ENCODE data around the gene ANKRD31.
"Not testable (repeated sequence)": the region's sequence is repeated elsewhere in the genome, so short reads cannot be mapped to it uniquely, and the experiment has no call there.

Gene ANKRD31

DNA sequence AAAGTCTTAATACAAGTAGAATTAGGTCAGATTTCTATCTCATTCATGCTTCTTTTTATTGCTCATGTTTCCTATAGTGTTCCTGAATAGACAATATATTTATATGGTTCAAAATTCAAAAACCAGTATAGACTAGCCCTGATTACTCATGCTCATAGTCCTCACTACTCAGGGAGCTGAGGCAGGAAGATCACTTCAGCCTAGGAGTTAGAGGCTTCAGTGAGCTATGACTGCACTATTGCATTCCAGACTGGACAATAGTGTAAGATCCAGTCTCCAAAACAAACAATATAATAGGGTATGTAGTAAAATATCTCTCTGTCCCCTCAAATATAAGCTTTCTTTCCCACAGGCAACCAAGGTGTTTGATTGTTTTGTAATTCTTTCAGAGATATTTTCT lies 2.4 kb downstream of the ANKRD31 start:
- no peak for DNase-seq (ENCODE audit: low read depth)

DNA sequence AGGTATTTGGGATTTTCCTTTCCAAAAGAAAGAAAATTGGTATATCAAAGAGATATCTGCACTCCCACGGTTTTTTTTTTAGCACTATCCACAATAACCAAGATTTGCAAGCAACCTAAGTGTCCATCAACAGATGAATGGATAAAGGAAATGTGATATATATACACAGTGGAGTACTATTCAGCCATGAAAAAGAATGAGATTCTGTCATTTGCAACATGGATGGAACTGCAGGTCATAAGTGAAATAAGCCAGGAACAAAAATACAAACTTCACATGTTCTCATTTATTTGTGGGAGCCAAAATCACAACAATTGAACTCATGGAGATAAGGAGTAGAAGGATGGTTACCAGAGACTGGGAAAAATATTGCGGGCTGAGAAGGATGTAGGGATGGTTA lies 9.8 kb downstream of the ANKRD31 start:
- no peak for DNase-seq (ENCODE audit: low read depth)

DNA sequence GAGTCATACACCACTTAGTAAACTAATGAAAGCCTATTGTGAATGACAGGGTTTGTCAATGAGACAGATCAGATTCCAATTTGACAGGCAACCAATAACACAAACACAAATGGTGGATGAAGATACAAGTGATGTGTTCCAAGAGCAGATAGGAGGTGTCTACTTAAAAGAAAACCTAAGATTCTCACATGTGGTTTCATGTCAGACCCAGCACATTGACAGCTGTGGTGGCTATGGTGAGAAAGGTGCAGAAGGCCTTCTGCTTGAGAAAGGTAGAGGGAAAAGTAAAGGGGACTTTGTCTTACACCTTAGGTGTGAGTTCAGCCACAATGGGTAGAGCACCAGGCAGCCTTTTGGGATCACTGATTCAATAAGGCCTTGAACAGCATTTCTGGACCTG lies 11.2 kb downstream of the ANKRD31 start:
- DNase-seq (ENCODE audit: low read depth), result no peak

DNA sequence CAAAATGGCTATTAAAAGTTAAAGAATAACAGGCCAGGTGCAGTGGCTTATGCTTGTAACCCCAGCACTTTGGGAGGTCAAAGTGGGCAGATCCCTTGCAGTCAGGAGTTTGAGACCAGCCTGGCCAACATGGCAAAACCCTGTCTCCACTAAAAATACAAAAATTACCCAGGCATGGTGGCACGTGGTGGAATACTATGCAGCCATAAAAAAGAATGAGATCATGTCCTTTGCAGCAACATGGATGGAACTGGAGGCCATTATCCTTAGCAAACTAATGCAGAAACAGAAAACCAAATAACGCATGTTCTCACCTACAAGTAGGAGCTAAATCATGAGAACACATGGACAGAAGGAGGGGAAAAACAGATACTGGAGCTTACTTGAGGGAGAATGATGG lies 15.9 kb downstream of the ANKRD31 start:
- DNase-seq (ENCODE audit: low read depth), result not testable (repeated sequence)

DNA sequence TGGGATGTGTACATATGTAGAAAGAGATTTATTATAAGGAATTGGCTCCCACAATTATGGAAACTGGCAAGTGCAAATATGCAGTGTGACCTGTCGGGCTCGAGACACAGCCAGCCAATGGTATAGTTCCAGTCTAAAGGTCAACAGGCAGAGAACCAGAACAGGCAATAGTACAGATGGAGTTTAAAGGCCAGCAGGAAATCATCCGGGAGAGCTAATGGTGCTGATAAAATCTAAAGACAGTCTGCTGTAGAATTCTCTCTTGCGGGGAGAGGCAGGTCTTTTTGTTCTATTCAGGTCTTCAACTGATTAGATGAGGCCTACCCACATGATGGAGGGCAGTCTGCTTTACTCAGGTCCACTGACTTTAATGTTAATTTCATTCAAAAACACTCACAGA lies 21.8 kb downstream of the ANKRD31 start:
- DNase-seq (ENCODE audit: low read depth), result no peak

DNA sequence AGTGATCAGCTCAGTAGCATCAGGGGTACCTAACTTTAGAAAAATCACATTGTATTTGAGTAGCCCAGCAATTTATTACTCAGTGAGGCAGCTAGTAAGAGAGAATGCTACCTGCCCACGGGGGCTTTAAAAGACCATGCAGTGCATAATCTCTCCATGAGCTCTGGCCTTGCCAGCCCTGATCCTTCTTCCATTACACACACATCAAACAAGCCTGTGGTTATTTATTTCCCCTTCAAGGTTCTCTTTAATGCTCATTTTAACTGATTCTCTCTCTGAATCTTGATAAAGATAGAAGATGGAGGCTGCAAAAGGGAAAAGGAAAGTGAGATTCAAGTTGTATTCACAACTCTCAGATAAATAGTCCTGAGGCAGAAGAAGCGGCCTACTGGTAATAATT lies 22.3 kb downstream of the ANKRD31 start:
- DNase-seq (ENCODE audit: low read depth), result no peak

DNA sequence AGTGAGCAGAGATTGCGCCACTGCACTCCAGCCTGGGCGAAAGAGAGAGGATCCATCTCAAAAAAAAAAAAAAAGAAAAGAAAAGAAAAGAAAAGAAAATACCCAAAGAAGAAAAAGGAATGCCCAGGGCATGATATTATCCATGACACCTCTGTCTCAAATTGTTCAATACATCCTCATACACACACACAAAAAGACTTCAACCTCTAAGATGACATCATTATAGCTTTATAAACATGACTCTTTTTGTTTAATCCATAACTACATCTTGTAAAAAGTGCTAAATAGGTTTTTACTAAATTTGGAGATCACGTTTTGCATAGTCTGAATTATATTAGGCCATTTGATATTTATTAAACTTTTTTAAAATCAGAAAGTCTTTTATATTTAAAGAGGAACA lies 33.1 kb downstream of the ANKRD31 start:
- DNase-seq (ENCODE audit: low read depth), result no peak

DNA sequence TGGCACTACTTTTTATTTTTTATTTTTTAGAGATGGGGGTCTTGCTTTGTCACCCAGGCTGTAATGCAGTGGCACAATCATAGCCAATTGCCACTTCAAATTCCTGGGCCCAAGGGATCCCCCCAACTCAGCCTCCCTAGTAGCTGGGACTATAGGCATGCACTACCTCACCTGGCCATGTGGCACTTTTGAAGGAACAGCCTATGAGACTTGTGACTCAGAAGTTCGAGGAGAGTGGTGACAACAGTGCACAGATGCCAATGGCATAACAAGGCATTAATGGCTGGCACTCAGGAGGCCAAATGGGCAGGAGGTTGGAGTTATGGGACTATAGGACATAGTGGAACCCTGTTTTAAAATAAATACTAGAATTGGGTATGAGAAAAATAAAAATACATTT lies 33.7 kb downstream of the ANKRD31 start:
- no peak for DNase-seq (ENCODE audit: low read depth)

DNA sequence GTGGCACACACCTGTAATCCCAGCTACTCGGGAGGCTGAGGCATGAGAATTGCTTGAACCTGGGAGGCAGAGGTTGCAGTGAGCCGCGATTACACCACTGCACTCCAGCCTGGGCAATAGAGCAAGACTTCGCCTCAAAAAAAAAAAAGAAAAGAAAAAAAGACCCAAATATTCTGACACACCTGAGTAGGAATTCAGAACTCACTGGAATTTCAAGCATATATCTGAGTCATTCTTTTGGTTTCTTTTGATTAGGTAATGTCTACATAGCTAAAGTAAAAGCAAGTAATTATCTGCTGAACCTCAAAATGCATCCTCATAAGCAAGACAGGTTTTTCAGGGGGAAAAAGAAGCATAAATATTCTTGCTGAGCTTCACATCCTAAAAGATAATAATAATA lies 35.9 kb downstream of the ANKRD31 start:
- no peak for DNase-seq (ENCODE audit: low read depth)

DNA sequence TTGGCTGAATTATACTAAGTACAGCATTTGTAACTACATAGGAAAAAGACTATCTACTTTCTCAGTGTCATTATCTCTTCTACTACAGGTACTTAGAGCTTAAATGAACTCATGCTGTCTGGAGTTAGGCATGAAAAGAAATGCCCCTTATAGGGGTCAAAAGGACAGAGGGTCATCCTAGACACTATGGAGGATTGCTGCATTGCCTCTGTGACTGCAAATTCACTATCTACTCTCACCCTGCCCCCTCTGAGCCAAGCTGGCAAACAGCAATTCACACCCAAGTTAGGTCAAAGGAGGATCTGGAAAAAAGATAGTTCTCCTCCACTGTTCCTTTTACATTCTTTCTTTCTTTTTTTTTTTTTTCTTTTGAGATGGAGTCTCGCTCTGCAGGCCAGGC lies 36.7 kb downstream of the ANKRD31 start:
- no peak for DNase-seq (ENCODE audit: low read depth)

DNA sequence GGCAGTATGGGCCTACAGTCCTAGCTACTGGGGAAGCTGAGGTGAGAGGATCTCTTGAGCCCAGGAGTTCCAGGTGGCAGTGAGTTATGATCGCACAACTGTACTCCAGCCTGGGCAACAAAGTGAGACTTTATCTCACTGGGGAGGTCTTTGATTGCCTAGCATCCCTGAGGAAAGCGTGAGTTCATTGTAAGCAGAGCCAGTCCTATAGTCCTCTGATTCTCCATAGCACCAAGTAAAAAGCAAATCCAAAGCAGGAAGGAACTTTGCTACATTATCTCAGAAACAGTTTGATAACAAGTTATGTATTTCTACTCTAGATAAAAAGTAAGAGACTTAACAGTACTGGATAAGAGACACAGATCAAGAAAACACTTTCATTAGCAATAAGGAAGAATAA lies 37.6 kb downstream of the ANKRD31 start:
- DNase-seq (ENCODE audit: low read depth), result no peak

DNA sequence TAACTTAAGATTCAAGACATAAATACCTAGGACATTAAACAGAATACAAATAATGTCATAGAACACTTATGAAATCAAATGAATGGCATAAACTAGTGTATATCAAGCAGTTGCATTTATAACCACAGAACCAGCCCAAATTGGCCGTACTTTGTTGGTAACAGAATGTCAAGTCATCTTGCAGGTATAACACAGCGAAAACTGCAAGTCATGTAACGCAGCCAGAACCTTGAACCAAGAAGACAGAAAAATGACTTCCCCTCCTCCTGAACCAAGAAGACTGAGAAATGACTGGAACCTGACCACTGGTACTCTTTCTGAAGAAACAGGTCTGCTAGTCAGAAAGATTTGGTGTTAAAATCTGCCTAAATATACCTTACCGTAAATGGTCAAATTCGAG lies 38.9 kb downstream of the ANKRD31 start:
- no peak for DNase-seq (ENCODE audit: low read depth)

DNA sequence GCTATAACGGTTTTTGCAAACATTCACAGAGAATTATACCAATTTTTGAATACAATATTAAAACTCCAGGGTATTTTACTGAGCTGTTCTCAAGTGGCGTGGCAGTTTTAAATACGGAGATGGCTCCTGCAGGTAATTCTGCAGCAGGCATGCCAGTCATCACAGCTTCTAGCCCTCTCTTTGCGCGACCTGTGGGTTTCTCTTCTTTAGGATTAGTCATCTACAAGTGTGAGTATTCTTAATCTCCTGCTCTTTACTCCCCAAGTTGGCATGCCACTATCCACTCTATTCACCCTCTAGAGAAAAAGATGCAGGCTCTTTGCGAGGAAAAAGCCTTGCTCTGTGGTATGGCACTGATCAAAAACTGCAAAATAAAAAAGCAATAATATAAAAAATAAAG lies 43.9 kb downstream of the ANKRD31 start:
- no peak for DNase-seq (ENCODE audit: low read depth)

DNA sequence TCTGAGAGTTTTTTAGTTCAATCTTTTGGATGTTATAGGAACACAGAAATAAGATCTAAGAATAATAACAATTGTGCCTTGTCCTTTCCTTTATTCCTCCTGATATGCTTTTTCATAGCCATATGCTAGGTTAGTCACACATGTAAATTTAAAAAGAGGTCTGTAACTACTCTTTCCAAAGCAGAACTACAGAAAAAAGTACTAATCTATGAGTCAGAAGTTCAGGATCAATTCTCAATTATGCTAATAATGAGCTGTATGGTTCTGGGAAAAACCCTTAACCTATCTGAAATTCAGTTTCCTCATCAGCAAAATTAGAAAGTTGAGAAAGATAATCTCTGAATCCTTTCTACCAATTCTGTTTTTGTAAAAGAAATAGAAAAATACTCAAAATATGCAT lies 44.4 kb downstream of the ANKRD31 start:
- DNase-seq (ENCODE audit: low read depth), result no peak

DNA sequence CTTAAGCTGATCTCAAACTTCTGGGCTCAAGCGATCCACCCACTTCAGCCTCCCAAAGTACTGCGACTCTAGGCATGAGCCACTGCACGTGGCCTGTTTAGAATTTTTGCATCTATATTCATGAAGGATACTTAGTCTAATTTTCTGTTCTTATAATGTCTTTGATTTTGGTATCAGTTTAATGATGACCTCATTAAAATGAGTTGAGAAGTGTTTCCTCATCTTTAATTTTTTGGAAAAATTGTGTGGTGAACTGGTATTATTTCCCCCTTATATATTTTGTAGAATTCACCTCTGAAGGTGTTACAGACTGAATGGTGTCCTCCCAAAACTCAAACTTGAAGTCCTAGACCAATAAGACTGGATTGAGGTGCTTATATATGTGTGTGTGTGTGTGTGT lies 46.5 kb downstream of the ANKRD31 start:
- no peak for DNase-seq (ENCODE audit: low read depth)

DNA sequence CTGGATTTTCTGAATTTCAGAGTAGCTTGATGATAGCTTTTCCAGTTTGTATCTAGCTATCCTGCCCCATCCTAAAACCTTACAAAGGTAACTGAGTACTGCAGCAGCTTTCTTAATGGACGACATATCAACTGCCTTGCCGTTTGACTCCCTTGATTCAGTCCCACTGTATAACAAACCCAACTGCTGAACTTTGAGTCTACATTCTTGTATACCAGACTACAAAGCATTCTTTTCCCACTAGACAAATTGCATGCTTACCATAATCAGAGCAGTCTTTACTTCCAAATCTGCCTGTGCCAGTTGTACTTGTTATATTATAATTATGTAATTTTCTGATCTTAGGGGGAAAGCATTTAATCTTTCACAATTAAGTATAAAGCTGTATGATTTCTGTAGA lies 47.3 kb downstream of the ANKRD31 start:
- DNase-seq (ENCODE audit: low read depth), result no peak

DNA sequence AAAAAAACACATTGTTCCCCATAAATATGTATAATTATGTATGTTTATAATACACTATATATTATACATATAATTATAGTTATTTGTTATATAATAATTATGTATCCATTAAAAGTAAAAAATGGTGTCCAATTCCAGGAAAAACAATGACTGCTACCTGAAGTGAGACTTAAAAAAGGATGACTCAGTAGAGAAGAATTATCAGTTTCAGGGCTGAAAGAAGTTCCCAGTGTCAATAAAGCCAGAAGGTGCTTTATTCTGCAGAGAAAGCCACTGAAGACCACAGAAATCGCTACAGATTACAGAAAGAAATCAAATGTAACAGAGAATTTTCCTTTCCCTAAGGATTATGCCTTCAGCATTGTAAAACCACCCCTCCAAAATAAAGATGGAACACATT lies 50.9 kb downstream of the ANKRD31 start:
- no peak for DNase-seq (ENCODE audit: low read depth)

DNA sequence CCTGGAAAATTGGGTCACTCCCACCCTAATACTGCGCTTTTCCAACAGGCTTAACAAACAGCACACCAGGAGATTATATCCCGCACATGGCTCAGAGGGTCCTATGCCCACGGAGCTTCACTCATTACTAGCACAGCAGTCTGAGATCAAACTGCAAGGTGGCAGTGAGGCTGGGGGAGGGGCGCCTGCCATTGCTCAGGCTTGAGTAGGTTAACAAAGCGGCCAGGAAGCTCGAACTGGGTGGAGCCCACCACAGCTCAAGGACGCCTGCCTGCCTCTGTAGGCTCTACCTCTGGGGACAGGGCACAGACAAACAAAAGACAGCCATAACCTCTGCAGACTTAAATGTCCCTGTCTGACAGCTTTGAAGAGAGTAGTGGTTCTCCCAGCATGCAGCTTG lies 60.7 kb downstream of the ANKRD31 start:
- DNase-seq (ENCODE audit: low read depth), result not testable (repeated sequence)

DNA sequence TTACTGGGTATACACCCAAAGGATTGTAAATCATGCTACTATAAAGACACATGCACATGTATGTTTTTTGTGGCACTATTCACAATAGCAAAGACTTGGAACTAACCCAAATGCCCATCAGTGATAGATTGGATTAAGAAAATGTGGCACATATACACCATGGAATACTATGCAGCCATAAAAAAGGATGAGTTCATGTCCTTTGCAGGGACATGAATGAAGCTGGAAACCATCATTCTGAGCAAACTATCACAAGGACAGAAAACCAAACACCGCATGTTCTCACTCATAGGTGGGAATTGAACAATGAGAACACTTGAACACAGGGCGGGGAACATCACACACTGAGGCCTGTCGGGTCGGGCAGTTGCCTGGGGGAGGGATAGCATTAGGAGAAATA lies 61.8 kb downstream of the ANKRD31 start:
- DNase-seq (ENCODE audit: low read depth), result not testable (repeated sequence)

DNA sequence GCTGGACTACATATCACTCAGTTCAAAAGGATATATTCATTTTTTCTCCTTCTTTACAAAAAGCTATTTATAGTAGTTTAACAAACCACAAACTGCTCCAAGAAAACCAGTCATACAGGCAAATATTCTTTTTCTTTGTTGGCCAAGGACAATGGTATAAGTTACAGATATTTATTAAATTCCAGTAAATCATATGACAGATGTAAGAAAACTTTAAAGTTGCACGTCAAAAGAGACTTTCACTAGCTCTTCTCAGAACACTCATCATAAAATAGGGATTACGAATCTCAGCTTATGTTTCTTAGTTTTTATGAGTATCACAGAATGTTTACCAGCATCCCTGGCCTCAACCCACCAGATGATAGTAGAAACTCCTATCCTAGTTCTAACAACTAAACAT lies 67.2 kb downstream of the ANKRD31 start:
- DNase-seq (ENCODE audit: low read depth), result no peak

DNA sequence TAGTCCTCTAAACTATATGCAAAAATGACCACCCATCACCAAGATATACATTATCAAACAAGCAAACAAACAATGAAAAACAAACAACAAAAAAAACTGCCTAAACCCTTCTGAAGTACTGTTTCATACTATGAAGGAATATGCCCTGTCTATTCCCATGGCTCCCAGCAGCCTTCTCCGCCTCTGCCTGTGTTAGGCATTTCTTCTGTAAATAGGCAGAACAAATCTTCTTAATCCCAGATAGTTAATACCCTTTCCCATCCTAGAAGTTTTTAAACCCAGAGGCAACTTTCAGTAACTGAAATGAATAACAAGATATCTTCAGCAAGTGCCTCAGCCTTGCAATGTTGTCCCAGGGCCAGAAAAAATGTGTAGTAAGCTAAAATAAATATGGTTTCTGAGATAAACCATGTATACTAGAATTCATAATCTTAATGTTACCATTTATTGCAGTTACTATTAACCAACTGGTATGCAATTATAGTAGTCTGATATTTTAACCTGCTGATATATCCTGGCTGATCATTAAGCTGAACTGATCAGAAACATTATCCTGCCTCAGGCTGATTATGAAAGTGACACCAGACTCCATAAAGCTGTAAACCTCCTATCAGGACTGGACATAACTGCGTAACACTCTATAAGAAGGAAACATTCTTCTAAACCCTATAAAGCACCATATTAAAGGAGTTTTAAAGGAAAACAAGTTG lies 68.5 kb downstream of the ANKRD31 start:
- DNase-seq (ENCODE audit: low read depth), result no peak

DNA sequence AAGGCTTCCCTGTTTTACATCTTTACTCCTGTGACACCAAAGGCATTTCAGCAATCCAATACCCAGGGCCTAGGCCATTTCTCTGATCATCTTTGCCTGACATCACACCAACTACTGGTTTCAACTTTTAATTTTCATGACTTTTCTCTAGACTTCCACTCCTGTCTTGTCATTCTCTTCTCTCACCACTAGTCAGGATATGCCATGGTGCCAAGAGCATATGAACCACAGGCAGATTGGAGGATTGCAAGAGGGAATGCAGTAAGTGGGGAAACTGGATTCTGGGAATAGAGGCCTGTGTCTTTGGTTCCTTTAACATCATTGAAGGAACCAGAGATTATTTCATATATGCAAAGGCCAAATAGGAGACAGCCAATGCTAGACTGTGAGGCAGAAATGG lies 69.3 kb downstream of the ANKRD31 start:
- DNase-seq (ENCODE audit: low read depth), result no peak

DNA sequence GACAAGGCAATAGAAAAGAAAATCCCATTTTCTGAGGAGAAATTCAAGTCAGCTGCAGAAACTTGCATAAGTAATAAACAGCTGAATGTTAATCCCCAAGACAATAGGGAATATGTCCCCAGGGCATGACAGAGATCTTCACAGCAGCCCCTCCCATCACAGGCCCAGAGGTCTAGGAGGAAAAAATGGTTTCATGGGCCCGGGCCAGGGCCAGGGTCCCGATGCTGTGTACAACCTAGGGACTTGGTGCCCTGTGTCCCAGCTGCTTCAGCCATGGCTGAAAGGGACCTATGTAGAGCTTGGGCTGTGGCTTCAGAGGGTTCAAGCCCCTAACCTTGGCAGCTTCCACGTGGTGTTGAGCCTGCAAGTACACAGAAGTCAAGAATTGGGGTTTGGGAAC lies 75.2 kb downstream of the ANKRD31 start:
- DNase-seq (ENCODE audit: low read depth), result not testable (repeated sequence)

DNA sequence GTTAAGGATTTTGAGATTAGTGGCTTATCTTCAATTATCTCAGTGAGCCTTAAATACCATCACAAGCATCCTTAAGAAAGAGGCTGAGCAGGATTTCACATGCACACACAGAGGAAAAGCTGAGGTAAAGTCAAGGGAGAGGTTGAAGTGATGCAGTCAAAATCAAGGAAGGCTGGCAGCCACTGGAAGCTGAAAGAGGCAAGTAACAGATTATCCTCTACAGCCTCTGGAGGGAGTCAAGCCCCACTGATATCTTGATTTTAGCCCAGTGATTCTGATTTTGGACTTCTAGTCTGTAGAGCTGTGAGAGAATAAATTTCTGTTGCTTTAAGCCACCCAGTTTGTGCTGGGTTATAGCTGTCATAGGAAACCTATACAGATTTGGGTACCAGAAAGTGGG lies 80.1 kb downstream of the ANKRD31 start:
- DNase-seq (ENCODE audit: low read depth), result no peak

DNA sequence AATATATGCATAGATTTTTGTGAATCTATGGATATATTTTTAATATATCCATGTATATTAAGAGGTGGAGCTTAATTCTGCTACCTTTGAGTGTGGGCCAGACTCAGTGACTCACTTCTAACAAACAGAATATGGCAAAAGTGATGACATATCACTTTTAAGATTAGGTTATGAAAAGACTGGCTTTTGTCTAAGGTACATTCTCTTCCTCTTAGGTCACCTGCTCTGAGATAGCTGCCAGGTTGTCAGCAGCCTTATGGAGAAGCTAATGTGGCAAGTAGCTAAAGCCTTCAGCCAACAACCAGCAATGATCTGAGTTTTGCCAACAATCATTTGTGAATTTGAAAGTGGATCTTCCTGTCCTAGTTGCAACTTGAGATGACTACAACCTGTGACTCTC lies 83.8 kb downstream of the ANKRD31 start:
- DNase-seq (ENCODE audit: low read depth), result no peak

All from non-pigmented ciliary epithelial cell (primary cell).